Body of pancreas (tissue), 4 donors: ENCODE results near the gene UBE2C.
"Not testable (repeated sequence)": the region's sequence is repeated elsewhere in the genome, so short reads cannot be mapped to it uniquely, and the experiment has no call there.

Experiments used
- POLR2A ChIP-seq, 3 donors: fragments of 450-650 bp; IDR thresholded peaks; one replicate each; pipeline ENCODE4 v1.6.1; 2016; ENCODE audit warnings: antibody characterized with exemption in 3 of 3, mild to moderate bottlenecking in 2 of 3
- TF ChIP-seq, protein P1 (sequence below), 7 experiments: fragments of 450-650 bp in 4 of 7; fragments of 200-600 bp in 3 of 7; sonication (generic) in 3 of 7; IDR thresholded peaks; one replicate each; pipeline ENCODE4 v1.5.1; 2016 to 2019; ENCODE audit warnings: antibody characterized with exemption in 7 of 7

DNA sequence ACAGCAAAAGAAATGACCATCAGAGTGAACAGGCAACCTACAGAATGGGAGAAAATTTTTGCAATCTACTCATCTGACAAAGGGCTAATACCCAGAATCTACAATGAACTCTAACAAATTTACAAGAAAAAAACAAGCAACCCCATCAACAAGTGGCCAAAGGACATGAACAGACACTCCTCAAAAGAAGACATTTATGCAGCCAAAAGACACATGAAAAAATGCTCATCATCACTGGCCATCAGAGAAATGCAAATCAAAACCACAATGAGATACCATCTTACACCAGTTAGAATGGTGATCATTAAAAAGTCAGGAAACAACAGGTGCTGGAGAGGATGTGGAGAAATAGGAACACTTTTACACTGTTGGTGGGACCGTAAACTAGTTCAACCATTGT is 14.9 kb upstream of the UBE2C start:
- TF ChIP-seq POLR2A (IDR thresholded peaks at IDR 0.05): not testable (repeated sequence)
- TF ChIP-seq, protein P1, sequence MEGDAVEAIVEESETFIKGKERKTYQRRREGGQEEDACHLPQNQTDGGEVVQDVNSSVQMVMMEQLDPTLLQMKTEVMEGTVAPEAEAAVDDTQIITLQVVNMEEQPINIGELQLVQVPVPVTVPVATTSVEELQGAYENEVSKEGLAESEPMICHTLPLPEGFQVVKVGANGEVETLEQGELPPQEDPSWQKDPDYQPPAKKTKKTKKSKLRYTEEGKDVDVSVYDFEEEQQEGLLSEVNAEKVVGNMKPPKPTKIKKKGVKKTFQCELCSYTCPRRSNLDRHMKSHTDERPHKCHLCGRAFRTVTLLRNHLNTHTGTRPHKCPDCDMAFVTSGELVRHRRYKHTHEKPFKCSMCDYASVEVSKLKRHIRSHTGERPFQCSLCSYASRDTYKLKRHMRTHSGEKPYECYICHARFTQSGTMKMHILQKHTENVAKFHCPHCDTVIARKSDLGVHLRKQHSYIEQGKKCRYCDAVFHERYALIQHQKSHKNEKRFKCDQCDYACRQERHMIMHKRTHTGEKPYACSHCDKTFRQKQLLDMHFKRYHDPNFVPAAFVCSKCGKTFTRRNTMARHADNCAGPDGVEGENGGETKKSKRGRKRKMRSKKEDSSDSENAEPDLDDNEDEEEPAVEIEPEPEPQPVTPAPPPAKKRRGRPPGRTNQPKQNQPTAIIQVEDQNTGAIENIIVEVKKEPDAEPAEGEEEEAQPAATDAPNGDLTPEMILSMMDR (IDR thresholded peaks at IDR 0.05): not testable (repeated sequence)
